GM18951 (cell line): ENCODE results near the gene CAPNS1.
A peak's percentile ranks its signal among the peaks of the same experiment; 100 is the strongest.
"Not testable (repeated sequence)": the region's sequence is repeated elsewhere in the genome, so short reads cannot be mapped to it uniquely, and the experiment has no call there.

Source experiments
- POLR2A ChIP-seq: IDR thresholded peaks from 4 replicates; pipeline ENCODE4 v1.6.1; 2011; ENCODE audit warnings: mild to moderate bottlenecking; ENCODE audit not compliant: insufficient read length, insufficient read depth; ENCODE audit errors: extremely low read depth
- in situ Hi-C: fragments of 300-500 bp; cut with MboI; formaldehyde crosslinking; loops from one replicate; pipeline ENCODE4 v1.12.0; 2022; ENCODE audit warnings: low sequenced_read_pairs, mixed read lengths, inconsistent platforms; ENCODE audit not compliant: unreplicated experiment

Gene CAPNS1

DNA sequence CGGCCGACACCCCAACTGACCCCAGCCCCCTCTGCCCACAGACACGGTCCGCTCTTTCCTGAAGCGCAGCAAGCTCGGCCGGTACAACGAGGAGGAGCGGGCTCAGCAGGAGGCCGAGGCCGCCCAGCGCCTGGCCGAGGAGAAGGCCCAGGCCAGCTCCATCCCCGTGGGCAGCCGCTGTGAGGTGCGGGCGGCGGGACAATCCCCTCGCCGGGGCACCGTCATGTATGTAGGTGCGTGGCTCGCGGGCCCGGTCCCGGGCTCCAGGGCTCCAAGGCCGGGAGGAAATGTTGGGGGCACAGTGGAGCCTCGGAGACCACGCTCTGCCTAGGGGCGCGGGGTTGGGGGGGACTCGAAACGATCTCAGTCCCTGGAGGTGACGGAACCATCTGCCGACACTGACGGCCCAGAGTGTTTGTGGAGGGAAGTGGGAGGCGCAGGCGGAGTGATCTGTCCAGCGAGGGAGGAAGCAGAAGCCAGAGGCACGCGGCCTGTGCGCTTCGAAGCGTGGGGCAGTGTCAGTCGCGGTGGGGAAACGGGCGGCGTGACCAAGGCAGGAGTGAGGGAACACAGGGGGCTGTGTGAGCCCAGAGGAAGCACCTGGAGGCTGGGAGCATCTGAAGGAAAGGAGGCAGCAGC is 18.3 kb upstream of the CAPNS1 start:
- no peak for TF ChIP-seq POLR2A
- in situ Hi-C loops = no loop called here

DNA sequence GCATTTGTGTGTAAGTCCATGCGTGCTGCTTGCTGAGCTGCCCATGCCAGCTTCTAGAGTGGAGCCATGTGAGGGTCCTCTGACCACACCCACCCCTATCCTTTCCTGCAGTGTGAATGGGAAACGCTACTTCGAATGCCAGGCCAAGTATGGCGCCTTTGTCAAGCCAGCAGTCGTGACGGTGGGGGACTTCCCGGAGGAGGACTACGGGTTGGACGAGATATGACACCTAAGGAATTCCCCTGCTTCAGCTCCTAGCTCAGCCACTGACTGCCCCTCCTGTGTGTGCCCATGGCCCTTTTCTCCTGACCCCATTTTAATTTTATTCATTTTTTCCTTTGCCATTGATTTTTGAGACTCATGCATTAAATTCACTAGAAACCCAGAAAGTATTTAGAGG is 14.3 kb upstream of the CAPNS1 start:
- no peak for TF ChIP-seq POLR2A
- in situ Hi-C loops = no loop called here

DNA sequence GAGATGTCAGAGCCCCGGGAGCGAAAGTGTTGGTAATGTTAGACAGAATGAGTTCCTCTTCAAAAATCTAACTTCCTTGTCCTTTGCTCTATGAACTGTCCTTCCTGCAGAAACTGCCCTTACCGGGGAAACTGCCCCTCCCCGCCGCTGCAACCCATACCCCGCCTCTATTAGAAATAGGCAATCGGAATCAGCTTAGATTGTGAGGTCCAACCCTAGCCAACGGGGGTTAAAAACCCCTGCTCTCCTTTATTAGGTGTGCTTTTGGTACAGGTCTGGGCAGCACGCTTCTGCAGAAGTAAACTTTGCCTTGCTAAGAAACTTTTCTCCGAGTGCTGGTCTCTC is 11.5 kb upstream of the CAPNS1 start:
- no peak for TF ChIP-seq POLR2A
- in situ Hi-C loops = no loop called here

DNA sequence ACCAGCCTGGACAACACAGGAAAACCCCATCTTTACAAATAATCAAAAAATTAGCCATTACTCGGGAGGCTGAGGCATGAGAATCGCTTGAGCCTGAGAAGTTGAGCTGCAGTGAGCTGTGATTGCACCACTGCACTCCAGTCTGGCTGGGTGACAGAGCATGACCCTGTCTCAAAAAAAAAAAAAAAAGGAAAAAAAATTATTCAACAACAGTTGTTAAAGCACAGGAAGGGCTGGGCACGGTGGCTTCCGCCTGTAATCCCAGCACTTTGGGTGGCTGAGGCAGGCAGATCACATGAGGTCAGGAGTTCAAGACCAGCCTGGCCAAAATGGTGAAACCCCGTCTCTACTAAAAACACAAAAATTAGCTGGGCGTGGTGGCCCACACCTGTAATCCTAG is 8.6 kb upstream of the CAPNS1 start:
- in situ Hi-C loops = not testable (repeated sequence)

DNA sequence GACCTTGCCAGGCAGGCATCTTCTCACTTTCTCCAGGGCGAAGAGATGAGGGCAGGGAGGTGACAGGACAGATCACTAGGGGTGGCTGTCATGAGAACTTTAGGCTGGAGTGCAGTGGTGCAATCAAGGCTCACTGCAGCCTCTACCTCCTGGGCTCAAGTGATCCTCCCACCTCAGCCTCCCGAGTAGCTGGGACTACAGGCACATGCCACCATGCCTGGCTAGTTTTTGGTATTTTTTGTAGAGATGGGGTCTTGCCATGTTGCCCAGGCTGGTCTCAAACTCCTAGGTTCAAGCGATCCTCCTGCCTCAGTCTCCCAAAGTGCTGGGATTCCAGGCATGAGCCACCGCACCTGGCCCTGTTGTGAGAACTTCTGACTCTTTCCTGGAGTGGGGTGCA is 5.0 kb upstream of the CAPNS1 start:
- in situ Hi-C loops = not testable (repeated sequence)

DNA sequence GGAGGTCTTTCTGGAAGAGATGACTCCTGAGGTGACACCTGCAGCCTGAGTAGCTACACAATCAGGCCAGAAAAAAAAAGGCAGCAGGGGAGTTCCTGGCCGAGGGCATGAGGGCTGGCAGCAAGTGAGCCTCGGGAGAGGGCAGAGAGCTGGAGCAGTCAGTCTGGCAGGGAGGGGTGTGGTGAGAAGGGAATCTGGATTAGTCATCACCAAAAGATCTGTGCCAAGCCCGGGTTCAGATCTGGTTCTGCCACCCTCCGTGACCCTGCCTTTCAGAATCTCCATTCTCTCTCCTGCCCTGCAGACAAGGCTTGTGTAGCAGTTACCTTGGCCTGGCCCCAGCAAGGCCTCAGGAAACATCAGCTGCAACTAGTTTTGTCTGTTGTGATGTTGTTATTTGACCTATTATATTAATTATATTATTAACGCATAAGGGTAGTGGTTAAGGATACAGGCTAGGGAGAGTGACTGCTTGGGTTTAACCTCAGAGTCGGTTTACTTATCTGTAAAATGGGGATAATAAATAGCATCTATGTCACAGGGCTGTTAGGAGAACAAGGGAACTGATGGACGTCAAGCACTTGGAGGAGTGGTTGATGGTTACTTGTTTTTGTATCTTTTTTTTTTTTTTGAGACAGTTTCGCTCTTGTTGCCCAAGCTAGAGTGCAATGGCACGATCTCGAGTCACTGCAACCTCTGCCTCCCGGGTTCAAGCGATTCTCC is 2.7 kb upstream of the CAPNS1 start:
- no peak for TF ChIP-seq POLR2A
- in situ Hi-C loops = no loop called here

DNA sequence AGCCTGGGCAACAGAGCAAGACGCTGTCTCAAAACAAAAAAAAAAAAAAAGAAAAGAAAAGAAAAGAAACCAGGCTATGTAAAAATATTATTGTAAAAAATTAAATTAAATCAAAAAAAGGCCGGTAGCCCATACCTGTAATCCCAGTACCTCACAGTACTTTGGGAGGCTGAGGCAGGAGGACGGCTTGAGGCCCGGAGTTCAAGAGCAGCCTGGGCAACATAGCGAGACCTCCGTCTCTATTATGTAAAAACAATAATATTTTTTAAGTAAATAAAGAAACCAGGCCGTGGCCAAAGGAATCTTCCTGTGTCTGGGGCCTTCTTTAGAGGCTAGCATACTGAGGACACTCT is 770 bp upstream of the CAPNS1 start:
- in situ Hi-C loops = no loop called here
- TF ChIP-seq POLR2A = no peak

DNA sequence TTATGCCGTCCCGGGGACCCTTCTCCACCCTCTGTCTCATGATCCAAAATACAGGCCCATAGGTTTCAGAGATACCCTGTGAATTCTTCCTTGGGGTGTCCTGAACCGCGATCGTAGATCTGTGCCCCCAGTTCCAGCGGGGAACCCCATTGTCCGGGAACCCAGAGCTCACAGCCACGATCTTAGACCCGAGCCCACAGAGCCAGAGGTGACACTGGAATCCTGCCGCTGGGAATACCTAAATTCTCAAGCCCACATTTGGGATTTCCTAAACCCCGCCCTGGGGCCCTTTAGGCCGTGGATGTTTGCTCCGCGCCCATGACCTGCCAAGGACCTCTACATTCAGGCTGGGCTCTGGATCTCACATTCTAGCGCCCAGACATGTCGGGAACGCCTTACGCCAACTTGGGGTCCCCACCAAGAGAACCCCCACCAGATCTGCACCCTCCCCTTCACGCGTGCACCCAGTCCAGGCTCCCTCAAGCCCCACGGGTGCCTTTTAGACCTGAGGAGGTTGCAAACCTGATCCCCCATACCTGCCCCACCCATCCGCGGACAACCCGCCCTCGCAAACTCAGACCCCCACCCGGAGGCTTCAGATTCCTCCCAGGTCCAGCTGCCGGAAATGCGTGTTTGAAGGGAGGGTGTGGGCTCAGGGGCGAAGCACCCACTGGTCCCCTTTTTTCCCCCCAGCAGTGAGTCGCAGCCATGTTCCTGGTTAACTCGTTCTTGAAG is 605 bp downstream of the CAPNS1 start:
- in situ Hi-C loops = no loop called here
- TF ChIP-seq POLR2A = peak; percentile 38

DNA sequence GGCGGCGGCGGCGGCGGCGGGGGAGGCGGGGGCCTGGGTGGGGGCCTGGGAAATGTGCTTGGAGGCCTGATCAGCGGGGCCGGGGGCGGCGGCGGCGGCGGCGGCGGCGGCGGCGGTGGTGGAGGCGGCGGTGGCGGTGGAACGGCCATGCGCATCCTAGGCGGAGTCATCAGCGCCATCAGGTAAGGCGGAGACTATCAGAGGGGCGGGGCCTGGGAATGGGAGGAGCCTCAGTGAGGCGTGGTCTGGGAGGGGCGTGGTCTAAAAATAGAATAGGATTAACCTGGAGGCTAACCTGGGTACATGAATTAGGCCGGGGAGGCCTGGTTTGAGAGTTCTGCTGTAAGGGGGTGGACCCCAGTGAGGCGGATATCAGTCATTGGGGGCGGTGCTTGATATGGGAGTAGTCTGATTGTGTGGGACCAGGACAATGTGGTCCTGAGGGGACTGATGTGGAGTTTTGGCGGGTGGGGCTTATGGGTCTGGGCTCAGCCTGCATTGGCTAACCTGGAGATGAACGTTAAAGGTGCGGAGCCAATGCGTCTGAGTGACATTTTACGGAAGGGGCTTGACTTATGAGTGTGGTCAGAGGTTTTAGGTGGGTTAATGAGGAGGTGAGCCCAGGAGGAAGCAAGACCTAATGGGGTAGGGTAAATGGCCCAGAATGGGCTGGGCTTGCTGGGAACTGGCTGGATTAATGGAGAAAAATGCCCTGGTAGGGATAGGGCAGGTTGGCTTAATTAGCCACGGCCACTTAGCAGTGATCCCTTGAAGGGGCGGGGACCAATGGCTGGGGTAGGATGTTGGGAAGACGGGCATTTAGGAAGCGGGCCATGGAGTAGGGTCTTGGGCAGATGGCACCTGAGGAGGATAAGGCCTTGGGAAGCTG is 1.4 kb downstream of the CAPNS1 start:
- in situ Hi-C loops = no loop called here
- peak; percentile 28 for TF ChIP-seq POLR2A

DNA sequence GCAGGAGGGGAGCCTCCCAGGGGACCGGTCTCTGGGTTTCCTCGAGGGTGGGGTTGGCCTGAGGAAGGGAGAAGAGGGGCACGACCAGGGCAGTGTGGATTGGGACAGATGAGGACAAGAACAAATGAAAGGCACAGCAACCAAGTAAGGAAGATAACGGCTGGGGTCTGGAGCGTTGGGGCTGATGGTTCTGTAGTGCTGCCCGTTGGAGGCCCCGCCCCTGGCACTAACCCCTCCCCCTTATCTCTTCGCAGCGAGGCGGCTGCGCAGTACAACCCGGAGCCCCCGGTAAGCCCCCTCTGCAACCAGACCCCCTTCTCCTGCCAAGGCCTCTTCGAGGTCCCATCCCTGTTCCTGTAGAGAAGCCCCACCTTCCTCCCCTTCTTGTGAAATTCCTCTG is 2.2 kb downstream of the CAPNS1 start:
- in situ Hi-C loops = no loop called here
- TF ChIP-seq POLR2A = no peak

DNA sequence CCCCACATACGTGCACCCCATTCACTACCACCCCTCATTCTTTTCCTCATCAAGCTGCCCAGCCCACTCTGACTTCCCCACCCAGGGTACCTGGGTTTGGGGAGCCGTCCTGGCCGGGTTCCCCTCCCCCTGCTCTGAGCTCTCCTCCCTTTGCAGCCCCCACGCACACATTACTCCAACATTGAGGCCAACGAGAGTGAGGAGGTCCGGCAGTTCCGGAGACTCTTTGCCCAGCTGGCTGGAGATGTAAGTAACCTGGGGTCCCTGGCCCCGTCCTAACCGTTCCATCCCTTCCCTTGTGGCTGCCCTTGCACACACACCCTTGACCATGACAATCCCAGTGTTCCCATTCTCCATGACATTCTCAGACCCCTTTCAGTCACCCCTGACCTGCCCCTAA is 2.6 kb downstream of the CAPNS1 start:
- TF ChIP-seq POLR2A = no peak
- in situ Hi-C loops = no loop called here

DNA sequence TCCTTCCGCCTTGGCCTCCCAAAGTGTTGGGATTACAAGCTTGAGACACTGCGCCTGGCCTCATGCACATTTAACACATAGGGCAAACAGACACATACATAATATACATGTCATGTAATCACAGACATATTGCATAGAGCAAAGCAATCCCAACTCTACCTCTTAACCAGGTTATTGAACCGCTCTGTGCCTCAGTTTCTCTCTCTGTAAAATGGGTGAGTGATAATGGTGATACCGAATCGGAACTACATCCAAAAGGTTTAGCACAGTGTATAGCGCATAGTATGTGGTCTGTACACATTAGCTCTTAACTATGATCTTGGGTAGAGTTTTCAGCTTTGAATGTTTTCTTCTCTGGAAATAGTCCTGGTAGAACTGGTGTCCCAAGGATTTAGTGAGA is 4.8 kb downstream of the CAPNS1 start:
- TF ChIP-seq POLR2A = no peak
- in situ Hi-C loops = no loop called here

DNA sequence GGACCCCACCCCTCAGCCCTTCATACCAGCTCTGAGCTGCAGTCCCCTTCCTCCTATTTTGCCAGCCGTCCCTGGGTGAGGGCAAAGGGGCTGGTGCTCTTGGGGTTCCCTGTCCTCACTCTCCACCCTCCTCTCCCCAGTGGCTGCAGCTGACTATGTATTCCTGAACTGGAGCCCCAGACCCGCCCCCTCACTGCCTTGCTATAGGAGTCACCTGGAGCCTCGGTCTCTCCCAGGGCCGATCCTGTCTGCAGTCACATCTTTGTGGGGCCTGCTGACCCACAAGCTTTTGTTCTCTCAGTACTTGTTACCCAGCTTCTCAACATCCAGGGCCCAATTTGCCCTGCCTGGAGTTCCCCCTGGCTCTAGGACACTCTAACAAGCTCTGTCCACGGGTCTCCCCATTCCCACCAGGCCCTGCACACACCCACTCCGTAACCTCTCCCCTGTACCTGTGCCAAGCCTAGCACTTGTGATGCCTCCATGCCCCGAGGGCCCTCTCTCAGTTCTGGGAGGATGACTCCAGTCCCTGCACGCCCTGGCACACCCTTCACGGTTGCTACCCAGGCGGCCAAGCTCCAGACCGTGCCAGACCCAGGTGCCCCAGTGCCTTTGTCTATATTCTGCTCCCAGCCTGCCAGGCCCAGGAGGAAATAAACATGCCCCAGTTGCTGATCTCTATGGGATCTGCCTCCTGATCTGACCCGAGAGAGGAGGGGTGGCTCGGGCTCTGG is 10.0 kb downstream of the CAPNS1 start:
- in situ Hi-C loops = no loop called here
- no peak for TF ChIP-seq POLR2A

DNA sequence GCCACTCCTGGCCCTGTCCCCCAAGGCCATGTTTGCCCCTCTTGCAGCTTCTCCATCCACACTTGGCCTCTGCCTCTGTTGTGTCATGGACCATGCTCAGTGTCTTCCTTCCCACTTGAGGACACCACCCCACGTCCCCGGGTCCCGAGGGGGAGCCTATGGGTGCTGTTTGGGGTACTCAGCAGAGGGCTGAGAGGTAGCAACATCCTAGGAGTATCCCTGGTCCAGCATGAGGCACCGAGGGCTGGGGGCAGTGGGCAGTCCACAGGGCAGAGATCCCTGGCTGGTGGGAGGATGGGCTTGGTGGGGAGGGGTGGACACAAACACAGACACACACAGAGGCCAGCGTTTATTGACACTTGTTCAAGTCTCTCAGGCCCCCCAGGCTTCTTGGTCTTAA is 10.7 kb downstream of the CAPNS1 start:
- in situ Hi-C loops = no loop called here

More for the DNA sequence above, 10.7 kb downstream of the CAPNS1 start:
- no peak for TF ChIP-seq POLR2A
